BJ (cell line): Measurements from ENCODE around the gene FRMD5. TPM values are rescaled to one million over a fixed set of nuclear protein-coding genes. Genes with fewer than 3 reads are reported as not detected.

Experiments used
- CTCF ChIA-PET: fragments of 350-600 bp; formaldehyde crosslinking; extraction: SDS; loops from one replicate; lab custom pipeline; 2021; ENCODE audit warnings: antibody characterized with exemption, inconsistent platforms; lab: Yijun Ruan, JAX
- POLR2A ChIA-PET: fragments of 300-600 bp; sonication (Branson Sonifier 250); formaldehyde crosslinking; extraction: SDS; loops from one replicate; lab custom pipeline; 2021; ENCODE audit warnings: antibody characterized with exemption; lab: Charles Lee
- DNase-seq: peaks from one replicate; pipeline ENCODE4 v3.0.0-alpha.2; 2011; ENCODE audit warnings: low read depth
- H3K27me3 ChIP-seq: 2 replicates; pipeline ENCODE4 v1.6.0; 2011; ENCODE audit warnings: low read length; ENCODE audit not compliant: control insufficient read depth, insufficient read depth
- H3K36me3 ChIP-seq: 2 replicates; pipeline ENCODE4 v1.5.1; 2011; ENCODE audit warnings: low read length; ENCODE audit not compliant: control insufficient read depth, insufficient read depth
- H3K4me3 ChIP-seq: 2 replicates; pipeline ENCODE4 v1.5.1; 2011; ENCODE audit warnings: low read depth, mild to moderate bottlenecking, control low read depth, low read length
- CTCF ChIP-seq: IDR thresholded peaks from 2 replicates; pipeline ENCODE4 v1.5.1; 2011; ENCODE audit warnings: low read depth, mild to moderate bottlenecking, control low read depth, inconsistent platforms, low read length, moderate library complexity; ENCODE audit not compliant: insufficient read depth
- polyA plus RNA-seq: library from polyadenylated mRNA; depleted of rRNA; stranded (reverse); fragments of >200 nt; gene quantifications from 2 replicates; pipeline ENCODE4 v1.2.3, GENCODE V29; 2011

The FRMD5 gene
- polyA plus RNA-seq, 1 experiment: 0.96 TPM

- Histone ChIP-seq H3K36me3 (no peaks in the 10 kb centered on the region), H3K27me3 (no peaks in the 10 kb centered on the region), H3K4me3 (no peak overlapping the region)
- TF ChIP-seq CTCF: no peak
- no peak for DNase-seq
- CTCF ChIA-PET: interaction anchor here (0.6 to 2.2 kb wide), 6 partner anchors 10 to 336 kb away, joined by 3 to 6 read pairs (median 4); no protein-coding TSS in a partner anchor
- POLR2A ChIA-PET: no interaction called here
These were observed 13.9 kb upstream of the FRMD5 start for GRCh38 chr15:44208956-44209355.

DNA sequence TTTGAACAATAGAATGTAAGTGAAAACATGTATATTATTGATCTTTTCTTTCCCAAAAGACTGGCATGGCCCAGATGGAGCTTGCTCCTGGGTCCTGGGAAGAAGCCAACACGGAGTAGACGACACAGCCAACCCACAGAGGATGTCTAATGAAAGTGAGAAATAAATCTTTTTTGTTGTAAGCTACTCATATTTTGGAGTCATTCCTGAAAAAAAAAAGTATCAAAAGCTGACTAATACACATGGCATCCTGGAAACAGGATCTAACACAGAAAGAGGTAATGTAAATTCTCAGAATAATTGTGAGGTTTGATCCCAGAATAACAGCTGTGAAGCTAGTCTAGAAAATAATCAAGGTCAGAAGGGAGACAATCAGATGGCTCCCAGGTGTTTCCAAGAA, 12.6 kb upstream of the FRMD5 start:
- ChIA-PET CTCF (interaction anchor here (0.9 to 2.3 kb wide), 7 partner anchors 10 to 304 kb away, joined by 3 to 6 read pairs (median 4); no protein-coding TSS in a partner anchor), POLR2A (interaction anchor here (0.7 kb wide), 1 partner anchor 337 kb away, joined by 3 read pairs; no protein-coding TSS in a partner anchor)
- no peak for TF ChIP-seq CTCF
- Histone ChIP-seq H3K36me3 (no peaks in the 10 kb centered on the region), H3K27me3 (no peaks in the 10 kb centered on the region), H3K4me3 (no peak overlapping the region)
- DNase-seq: peak; percentile 33

- Histone ChIP-seq H3K4me3 (no peak overlapping the region), H3K36me3 (no peaks in the 10 kb centered on the region), H3K27me3 (0 out of 2 replicates have a peak, but pooled peaks cover 2% of the 10 kb centered on the region)
- POLR2A ChIA-PET: no interaction called here
- TF ChIP-seq CTCF: no peak
- no peak for DNase-seq
- CTCF ChIA-PET: interaction anchor here (0.6 to 1.6 kb wide), 3 partner anchors 11 to 876 kb away, joined by 3 to 7 read pairs (median 4); no protein-coding TSS in a partner anchor
These were observed 4.3 kb upstream of the FRMD5 start for GRCh38 chr15:44199393-44199792.

DNA sequence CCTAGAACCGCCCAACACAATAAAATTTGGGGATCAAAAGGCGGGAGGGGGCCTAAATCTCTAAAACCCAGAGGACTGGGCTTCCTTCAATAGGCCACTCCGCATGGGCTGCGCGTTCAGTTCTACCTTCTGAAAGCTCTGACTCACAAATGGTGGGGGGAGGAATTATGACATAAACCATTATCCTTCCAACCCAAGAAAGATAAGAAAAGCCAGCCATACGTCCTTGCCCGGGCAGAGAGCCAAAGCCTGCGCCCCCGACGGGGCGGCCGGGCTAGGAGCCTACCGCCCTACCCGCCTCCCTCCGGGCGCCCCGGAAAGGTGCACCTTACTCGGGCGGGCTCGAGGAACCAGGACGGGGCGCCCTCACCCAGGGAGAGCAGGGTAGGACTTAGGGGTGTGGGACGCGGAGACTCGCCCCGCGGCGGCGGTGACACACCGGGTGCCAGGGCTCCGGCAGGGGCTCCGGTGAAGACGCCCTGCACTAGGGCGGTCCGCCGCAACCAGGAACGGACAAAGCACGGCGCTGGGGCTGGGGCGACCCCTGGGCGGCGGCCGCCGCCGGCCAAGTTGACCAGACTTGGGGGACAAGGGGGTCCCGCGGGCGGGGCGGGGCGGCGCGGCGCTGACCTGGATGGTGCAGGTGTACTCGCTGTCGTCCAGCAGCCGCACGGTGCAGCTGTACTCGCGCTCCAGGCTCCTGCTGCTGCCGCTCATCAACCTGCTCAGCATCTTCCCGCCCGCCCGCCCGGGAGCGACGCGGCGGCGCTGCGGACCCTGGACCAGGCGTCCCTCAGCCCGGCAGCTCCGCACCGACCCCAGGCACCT, 534 bp downstream of the FRMD5 start:
- no peak for DNase-seq
- ChIA-PET CTCF (interaction anchor here (0.6 kb wide), 1 partner anchor 66 kb away, joined by 3 read pairs; no protein-coding TSS in a partner anchor), POLR2A (interaction anchor here (0.6 kb wide), 1 partner anchor 34 kb away, joined by 3 read pairs; no protein-coding TSS in a partner anchor)
- H3K4me3 ChIP-seq: peak overlapping the region; percentile 70
- no peak for TF ChIP-seq CTCF
- no peaks in the 10 kb centered on the region for H3K36me3 ChIP-seq
- H3K27me3 ChIP-seq: 0 out of 2 replicates have a peak, but pooled peaks cover 2% of the 10 kb centered on the region
